HL-60 (cell line): Measurements from ENCODE around the gene CMC1.

Experiments used
- CTCF ChIP-seq: IDR thresholded peaks from one replicate; pipeline ENCODE4 v1.5.1; 2011; ENCODE audit warnings: low read length, control low read depth, inconsistent platforms; ENCODE audit not compliant: insufficient read depth
- GABPA ChIP-seq: IDR thresholded peaks from 2 replicates; pipeline ENCODE4 v1.6.1; 2012; ENCODE audit warnings: low read depth
- POLR2AphosphoS5 ChIP-seq: IDR thresholded peaks from 2 replicates; pipeline ENCODE4 v1.6.1; 2012; ENCODE audit warnings: low read depth

- TF ChIP-seq CTCF = no peak
- TF ChIP-seq GABPA = no peak
- TF ChIP-seq POLR2AphosphoS5 = no peak
These were observed 104.3 kb downstream of the CMC1 start for GRCh38 chr3:28345690-28346089.
